HCT116 (cell line): ENCODE results near the gene GDF2.

Experiments used
- CBX3 ChIP-seq: IDR thresholded peaks from 2 replicates; pipeline ENCODE4 v1.6.1; 2012; ENCODE audit warnings: low read depth
- CEBPB ChIP-seq: IDR thresholded peaks from 2 replicates; pipeline ENCODE4 v1.6.1; 2012; ENCODE audit warnings: low read depth
- ELF1 ChIP-seq: IDR thresholded peaks from 2 replicates; pipeline ENCODE4 v1.6.1; 2012; ENCODE audit warnings: low read depth, borderline replicate concordance
- POLR2A ChIP-seq: IDR thresholded peaks from 2 replicates; pipeline ENCODE4 v1.7.0; 2011; ENCODE audit warnings: borderline replicate concordance; ENCODE audit not compliant: insufficient read depth, insufficient read length; ENCODE audit errors: extremely low read depth
- POLR2AphosphoS5 ChIP-seq: IDR thresholded peaks from 2 replicates; pipeline ENCODE4 v1.6.1; 2011; ENCODE audit warnings: mild to moderate bottlenecking, low read depth, low read length, moderate library complexity
- RAD21 ChIP-seq: IDR thresholded peaks from 2 replicates; pipeline ENCODE4 v1.6.1; 2012; ENCODE audit warnings: low read depth, mild to moderate bottlenecking
- SP1 ChIP-seq: IDR thresholded peaks from 2 replicates; pipeline ENCODE4 v1.6.1; 2012; ENCODE audit warnings: low read depth
- TCF7L2 ChIP-seq: IDR thresholded peaks from 2 replicates; pipeline ENCODE4 v1.7.0; 2011; ENCODE audit warnings: borderline replicate concordance, inconsistent platforms; ENCODE audit not compliant: insufficient read depth, insufficient read length; ENCODE audit errors: extremely low read depth
- YY1 ChIP-seq: IDR thresholded peaks from 2 replicates; pipeline ENCODE4 v1.6.1; 2011; ENCODE audit warnings: low read length, low read depth, moderate library complexity, mild to moderate bottlenecking; ENCODE audit not compliant: insufficient replicate concordance; ENCODE audit errors: extremely low read depth
- ZFX ChIP-seq: fragments of 450-650 bp; IDR thresholded peaks from 2 replicates; pipeline ENCODE4 v1.6.1; 2017
- TF ChIP-seq, protein P1 (sequence below), 3 experiments: fragments of 200-600 bp in 1 of 3; sonication (generic) in 1 of 3; IDR thresholded peaks in 2 of 3; conservative IDR thresholded peaks in 1 of 3; 2 replicates each; pipeline ENCODE4 v1.5.1; 2012 to 2017; ENCODE audit warnings: low read depth in 2 of 3, low read length in 2 of 3, antibody characterized with exemption in 1 of 3, borderline replicate concordance in 1 of 3, control low read depth in 1 of 3, mild to moderate bottlenecking in 1 of 3, mixed read lengths in 1 of 3, mixed run types in 1 of 3, moderate library complexity in 1 of 3; ENCODE audit not compliant: insufficient read depth in 1 of 3
- TF ChIP-seq, protein P2 (sequence below): IDR thresholded peaks from 2 replicates; pipeline ENCODE4 v1.6.1; 2012; ENCODE audit warnings: low read depth

DNA sequence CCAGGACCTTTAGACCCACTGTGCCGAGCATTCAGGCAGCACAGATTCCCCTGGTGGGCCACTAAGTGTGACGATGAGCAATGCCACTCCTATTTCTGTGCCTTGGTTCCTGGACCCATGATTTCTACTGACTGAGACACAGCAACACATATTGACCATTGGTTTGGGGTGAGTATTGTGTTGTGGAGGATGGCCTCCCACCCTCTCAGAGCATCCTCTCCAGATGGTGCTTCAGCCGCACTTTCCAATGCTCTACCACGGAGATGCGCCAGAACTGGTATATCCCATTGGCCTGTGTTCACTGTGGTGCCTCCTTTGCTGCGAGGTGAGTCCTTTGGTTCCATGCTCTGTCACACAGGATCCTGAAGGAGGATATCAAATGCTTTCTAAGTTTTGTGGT lies 32.3 kb upstream of the GDF2 start:
- TF ChIP-seq, protein P1, sequence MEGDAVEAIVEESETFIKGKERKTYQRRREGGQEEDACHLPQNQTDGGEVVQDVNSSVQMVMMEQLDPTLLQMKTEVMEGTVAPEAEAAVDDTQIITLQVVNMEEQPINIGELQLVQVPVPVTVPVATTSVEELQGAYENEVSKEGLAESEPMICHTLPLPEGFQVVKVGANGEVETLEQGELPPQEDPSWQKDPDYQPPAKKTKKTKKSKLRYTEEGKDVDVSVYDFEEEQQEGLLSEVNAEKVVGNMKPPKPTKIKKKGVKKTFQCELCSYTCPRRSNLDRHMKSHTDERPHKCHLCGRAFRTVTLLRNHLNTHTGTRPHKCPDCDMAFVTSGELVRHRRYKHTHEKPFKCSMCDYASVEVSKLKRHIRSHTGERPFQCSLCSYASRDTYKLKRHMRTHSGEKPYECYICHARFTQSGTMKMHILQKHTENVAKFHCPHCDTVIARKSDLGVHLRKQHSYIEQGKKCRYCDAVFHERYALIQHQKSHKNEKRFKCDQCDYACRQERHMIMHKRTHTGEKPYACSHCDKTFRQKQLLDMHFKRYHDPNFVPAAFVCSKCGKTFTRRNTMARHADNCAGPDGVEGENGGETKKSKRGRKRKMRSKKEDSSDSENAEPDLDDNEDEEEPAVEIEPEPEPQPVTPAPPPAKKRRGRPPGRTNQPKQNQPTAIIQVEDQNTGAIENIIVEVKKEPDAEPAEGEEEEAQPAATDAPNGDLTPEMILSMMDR (IDR thresholded peaks at IDR 0.05 in 2 of 3, conservative IDR thresholded peaks at IDR 0.05 in 1 of 3; ENCODE audit: borderline replicate concordance in 1 of 3, insufficient read depth in 1 of 3, low read depth in 2 of 3, low read length in 2 of 3), result no peak
- TF ChIP-seq CEBPB, result no peak
- no peak for TF ChIP-seq CBX3
- no peak for TF ChIP-seq ZFX
- TF ChIP-seq RAD21, result no peak
- TF ChIP-seq POLR2A, result no peak
- no peak for TF ChIP-seq YY1
- no peak for TF ChIP-seq TCF7L2
- TF ChIP-seq SP1, result no peak
- no peak for TF ChIP-seq POLR2AphosphoS5
- TF ChIP-seq ELF1, result no peak
- TF ChIP-seq, protein P2, sequence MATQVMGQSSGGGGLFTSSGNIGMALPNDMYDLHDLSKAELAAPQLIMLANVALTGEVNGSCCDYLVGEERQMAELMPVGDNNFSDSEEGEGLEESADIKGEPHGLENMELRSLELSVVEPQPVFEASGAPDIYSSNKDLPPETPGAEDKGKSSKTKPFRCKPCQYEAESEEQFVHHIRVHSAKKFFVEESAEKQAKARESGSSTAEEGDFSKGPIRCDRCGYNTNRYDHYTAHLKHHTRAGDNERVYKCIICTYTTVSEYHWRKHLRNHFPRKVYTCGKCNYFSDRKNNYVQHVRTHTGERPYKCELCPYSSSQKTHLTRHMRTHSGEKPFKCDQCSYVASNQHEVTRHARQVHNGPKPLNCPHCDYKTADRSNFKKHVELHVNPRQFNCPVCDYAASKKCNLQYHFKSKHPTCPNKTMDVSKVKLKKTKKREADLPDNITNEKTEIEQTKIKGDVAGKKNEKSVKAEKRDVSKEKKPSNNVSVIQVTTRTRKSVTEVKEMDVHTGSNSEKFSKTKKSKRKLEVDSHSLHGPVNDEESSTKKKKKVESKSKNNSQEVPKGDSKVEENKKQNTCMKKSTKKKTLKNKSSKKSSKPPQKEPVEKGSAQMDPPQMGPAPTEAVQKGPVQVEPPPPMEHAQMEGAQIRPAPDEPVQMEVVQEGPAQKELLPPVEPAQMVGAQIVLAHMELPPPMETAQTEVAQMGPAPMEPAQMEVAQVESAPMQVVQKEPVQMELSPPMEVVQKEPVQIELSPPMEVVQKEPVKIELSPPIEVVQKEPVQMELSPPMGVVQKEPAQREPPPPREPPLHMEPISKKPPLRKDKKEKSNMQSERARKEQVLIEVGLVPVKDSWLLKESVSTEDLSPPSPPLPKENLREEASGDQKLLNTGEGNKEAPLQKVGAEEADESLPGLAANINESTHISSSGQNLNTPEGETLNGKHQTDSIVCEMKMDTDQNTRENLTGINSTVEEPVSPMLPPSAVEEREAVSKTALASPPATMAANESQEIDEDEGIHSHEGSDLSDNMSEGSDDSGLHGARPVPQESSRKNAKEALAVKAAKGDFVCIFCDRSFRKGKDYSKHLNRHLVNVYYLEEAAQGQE, result no peak
